Type B pancreatic cell (in vitro differentiated cells): ENCODE results near the gene GRID2. TPM values are rescaled to one million over a fixed set of nuclear protein-coding genes. Genes with fewer than 3 reads are reported as not detected.

Experiments
- DNase-seq: peaks from one replicate; pipeline ENCODE4 v3.0.0; 2021; ENCODE audit warnings: mixed read lengths; ENCODE audit not compliant: unreplicated experiment; ENCODE audit errors: extremely low spot score
- H3K27ac Mint-ChIP-seq: 2 replicates; pipeline ENCODE4 v1.8.0; 2021; ENCODE audit warnings: mild to moderate bottlenecking, mixed read lengths
- H3K27me3 Mint-ChIP-seq: 2 replicates; pipeline ENCODE4 v1.8.0; 2021; ENCODE audit warnings: mixed read lengths
- H3K36me3 Mint-ChIP-seq: 2 replicates; pipeline ENCODE4 v1.8.0; 2021; ENCODE audit warnings: mixed read lengths
- H3K4me1 Mint-ChIP-seq: one replicate; pipeline ENCODE4 v1.8.0; 2021; ENCODE audit warnings: mixed read lengths; ENCODE audit not compliant: unreplicated experiment
- H3K4me3 Mint-ChIP-seq: 2 replicates; pipeline ENCODE4 v1.8.0; 2021; ENCODE audit warnings: mild to moderate bottlenecking, mixed read lengths
- H3K9me3 Mint-ChIP-seq: 2 replicates; pipeline ENCODE4 v1.8.0; 2021; ENCODE audit warnings: mixed read lengths
- total RNA-seq: library from RNA; stranded (reverse); gene quantifications from 2 replicates; pipeline ENCODE4 v1.2.1, GENCODE V29; 2021; ENCODE audit warnings: low replicate concordance
- TF ChIP-seq, protein P1 (sequence below): fragments of 200-600 bp; sonication (generic); conservative IDR thresholded peaks from 2 replicates; pipeline ENCODE4 v1.5.0; 2021; ENCODE audit warnings: antibody characterized with exemption, mild to moderate bottlenecking

The GRID2 gene
- total RNA-seq, 1 donor from 2014 or later, result 1.7 TPM

DNA sequence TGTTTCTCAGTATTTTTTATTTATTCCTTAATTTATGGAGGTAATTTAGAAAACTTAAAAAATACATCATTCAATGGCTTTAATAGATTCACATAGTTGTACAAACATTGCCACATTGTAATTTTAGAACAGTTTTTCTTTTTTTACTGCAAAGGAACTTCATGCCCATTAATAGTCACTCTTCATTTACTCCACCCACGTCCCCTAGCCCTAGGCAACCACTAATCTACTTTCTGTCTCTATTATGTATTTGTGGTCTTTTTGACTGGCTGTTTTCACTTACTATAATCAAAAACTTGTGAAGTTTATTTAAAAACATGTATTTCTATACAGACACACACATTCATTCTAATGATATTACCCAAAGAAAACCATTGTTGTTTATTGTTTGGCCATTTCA, 664.8 kb downstream of the GRID2 start:
- Mint-ChIP-seq H3K4me1 (peaks cover 4% of the 10 kb centered on the region), H3K27me3 (no peaks in the 10 kb centered on the region), H3K36me3 (no peaks in the 10 kb centered on the region), H3K4me3 (no peak overlapping the region), H3K27ac (no peak overlapping the region), H3K9me3 (no peaks in the 10 kb centered on the region)
- no peak for DNase-seq
- TF ChIP-seq, protein P1, sequence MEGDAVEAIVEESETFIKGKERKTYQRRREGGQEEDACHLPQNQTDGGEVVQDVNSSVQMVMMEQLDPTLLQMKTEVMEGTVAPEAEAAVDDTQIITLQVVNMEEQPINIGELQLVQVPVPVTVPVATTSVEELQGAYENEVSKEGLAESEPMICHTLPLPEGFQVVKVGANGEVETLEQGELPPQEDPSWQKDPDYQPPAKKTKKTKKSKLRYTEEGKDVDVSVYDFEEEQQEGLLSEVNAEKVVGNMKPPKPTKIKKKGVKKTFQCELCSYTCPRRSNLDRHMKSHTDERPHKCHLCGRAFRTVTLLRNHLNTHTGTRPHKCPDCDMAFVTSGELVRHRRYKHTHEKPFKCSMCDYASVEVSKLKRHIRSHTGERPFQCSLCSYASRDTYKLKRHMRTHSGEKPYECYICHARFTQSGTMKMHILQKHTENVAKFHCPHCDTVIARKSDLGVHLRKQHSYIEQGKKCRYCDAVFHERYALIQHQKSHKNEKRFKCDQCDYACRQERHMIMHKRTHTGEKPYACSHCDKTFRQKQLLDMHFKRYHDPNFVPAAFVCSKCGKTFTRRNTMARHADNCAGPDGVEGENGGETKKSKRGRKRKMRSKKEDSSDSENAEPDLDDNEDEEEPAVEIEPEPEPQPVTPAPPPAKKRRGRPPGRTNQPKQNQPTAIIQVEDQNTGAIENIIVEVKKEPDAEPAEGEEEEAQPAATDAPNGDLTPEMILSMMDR, result no peak

GRCh38 chr4:92968996-92969395, 665.2 kb downstream of the GRID2 start:
- H3K36me3 Mint-ChIP-seq, result no peaks in the 10 kb centered on the region
- DNase-seq, result no peak
- no peaks in the 10 kb centered on the region for H3K27me3 Mint-ChIP-seq
- TF ChIP-seq, protein P1, result no peak
- peaks cover 4% of the 10 kb centered on the region for H3K4me1 Mint-ChIP-seq
- no peak overlapping the region for H3K4me3 Mint-ChIP-seq
- no peak overlapping the region for H3K27ac Mint-ChIP-seq
- H3K9me3 Mint-ChIP-seq, result no peaks in the 10 kb centered on the region

GRCh38 chr4:92969650-92970379, 666.0 kb downstream of the GRID2 start:
- H3K27me3 Mint-ChIP-seq, result no peaks in the 10 kb centered on the region
- no peak overlapping the region for H3K27ac Mint-ChIP-seq
- H3K36me3 Mint-ChIP-seq, result no peaks in the 10 kb centered on the region

DNA sequence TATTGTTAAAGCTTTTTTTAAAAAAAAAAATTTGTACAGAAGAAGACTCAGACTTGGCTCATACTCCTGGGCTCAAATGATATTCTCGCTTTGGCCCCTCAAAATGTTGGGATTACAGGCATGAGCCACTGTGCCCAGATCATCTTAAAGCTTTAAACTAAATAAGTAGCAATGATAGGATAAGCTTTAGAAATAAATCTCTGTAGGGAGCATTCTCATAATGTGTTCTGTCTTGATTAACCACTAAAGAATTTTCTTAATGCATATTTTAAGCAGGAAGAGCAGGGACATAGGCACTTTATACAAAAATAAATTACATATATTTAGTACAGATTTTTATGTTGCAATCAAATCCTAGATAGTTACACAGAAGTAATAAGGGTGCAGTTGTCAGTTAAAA, 667.2 kb downstream of the GRID2 start:
- no peak overlapping the region for H3K27ac Mint-ChIP-seq
- H3K9me3 Mint-ChIP-seq, result no peaks in the 10 kb centered on the region
- no peaks in the 10 kb centered on the region for H3K27me3 Mint-ChIP-seq
- TF ChIP-seq, protein P1, result no peak
- H3K4me1 Mint-ChIP-seq, result peaks cover 4% of the 10 kb centered on the region
- H3K36me3 Mint-ChIP-seq, result no peaks in the 10 kb centered on the region
- H3K4me3 Mint-ChIP-seq, result no peak overlapping the region
- DNase-seq, result no peak

More at GRCh38 chr4:92969650-92970379, 666.0 kb downstream of the GRID2 start:
- Mint-ChIP-seq H3K9me3 (no peaks in the 10 kb centered on the region), H3K4me1 (peaks cover 4% of the 10 kb centered on the region), H3K4me3 (no peak overlapping the region)
- DNase-seq, result no peak
- TF ChIP-seq, protein P1, result no peak

- H3K9me3 Mint-ChIP-seq, result peaks cover 4% of the 10 kb centered on the region
- TF ChIP-seq, protein P1, result no peak
- H3K27me3 Mint-ChIP-seq, result no peaks in the 10 kb centered on the region
- DNase-seq, result no peak
- no peak overlapping the region for H3K27ac Mint-ChIP-seq
- H3K4me3 Mint-ChIP-seq, result no peak overlapping the region
- H3K36me3 Mint-ChIP-seq, result no peaks in the 10 kb centered on the region
- H3K4me1 Mint-ChIP-seq, result no peaks in the 10 kb centered on the region
Observed at GRCh38 chr4:92988301-92988700, 684.5 kb downstream of the GRID2 start.
